Measurements from ENCODE around the gene OSBPL1A.

DNA sequence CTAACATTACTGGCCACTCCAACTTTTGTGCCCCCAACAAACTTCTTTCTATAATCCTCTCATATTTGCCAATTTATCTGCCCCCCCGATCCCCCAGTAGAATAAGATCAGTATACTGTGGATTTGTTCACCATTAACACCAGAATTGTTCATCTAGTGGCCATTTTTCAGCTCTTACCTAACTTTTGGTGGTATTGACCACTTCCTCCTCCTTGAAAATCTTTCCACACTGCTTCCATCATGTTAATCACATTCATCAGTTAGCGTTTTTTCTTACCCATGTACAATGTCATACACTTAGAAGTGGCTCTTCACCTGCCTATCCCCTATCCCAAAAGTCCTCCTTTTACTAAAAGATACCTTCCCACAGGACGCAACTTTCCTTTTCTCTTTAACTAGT, 35.0 kb upstream of the OSBPL1A start:
- no peak for TF ChIP-seq JUN (IDR thresholded peaks at IDR 0.05; ENCODE audit: low read depth, low read length)
- no peak for TF ChIP-seq NRF1 (IDR thresholded peaks at IDR 0.05; ENCODE audit: low read depth, low read length)
- TF ChIP-seq TEAD4 (IDR thresholded peaks at IDR 0.05; ENCODE audit: low read depth, low read length): no peak
- TF ChIP-seq JUND (IDR thresholded peaks at IDR 0.05; ENCODE audit: low read length): no peak
- TF ChIP-seq, protein P1, sequence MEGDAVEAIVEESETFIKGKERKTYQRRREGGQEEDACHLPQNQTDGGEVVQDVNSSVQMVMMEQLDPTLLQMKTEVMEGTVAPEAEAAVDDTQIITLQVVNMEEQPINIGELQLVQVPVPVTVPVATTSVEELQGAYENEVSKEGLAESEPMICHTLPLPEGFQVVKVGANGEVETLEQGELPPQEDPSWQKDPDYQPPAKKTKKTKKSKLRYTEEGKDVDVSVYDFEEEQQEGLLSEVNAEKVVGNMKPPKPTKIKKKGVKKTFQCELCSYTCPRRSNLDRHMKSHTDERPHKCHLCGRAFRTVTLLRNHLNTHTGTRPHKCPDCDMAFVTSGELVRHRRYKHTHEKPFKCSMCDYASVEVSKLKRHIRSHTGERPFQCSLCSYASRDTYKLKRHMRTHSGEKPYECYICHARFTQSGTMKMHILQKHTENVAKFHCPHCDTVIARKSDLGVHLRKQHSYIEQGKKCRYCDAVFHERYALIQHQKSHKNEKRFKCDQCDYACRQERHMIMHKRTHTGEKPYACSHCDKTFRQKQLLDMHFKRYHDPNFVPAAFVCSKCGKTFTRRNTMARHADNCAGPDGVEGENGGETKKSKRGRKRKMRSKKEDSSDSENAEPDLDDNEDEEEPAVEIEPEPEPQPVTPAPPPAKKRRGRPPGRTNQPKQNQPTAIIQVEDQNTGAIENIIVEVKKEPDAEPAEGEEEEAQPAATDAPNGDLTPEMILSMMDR (IDR thresholded peaks at IDR 0.05; ENCODE audit: control extremely low read depth in 1 of 3, insufficient read depth in 1 of 3, low read depth in 1 of 3, low read length in 3 of 3): no peak
- no peak for TF ChIP-seq BACH1 (IDR thresholded peaks at IDR 0.05; ENCODE audit: low read length)
- no peak for TF ChIP-seq POLR2AphosphoS5 (IDR thresholded peaks at IDR 0.05; ENCODE audit: low read depth, low read length)
- TF ChIP-seq, protein P2, sequence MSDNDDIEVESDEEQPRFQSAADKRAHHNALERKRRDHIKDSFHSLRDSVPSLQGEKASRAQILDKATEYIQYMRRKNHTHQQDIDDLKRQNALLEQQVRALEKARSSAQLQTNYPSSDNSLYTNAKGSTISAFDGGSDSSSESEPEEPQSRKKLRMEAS (IDR thresholded peaks at IDR 0.05): no peak
- TF ChIP-seq TCF12 (IDR thresholded peaks at IDR 0.05; ENCODE audit: low read depth, low read length): no peak
- no peak for TF ChIP-seq CHD1 (IDR thresholded peaks at IDR 0.05; ENCODE audit: low read depth, low read length)
- no peak for TF ChIP-seq RFX5 (IDR thresholded peaks at IDR 0.05; ENCODE audit: borderline replicate concordance, low read depth, low read length)
- TF ChIP-seq CBX5 (IDR thresholded peaks at IDR 0.05; ENCODE audit: low read depth, low read length): no peak
- TF ChIP-seq RBBP5 (IDR thresholded peaks at IDR 0.05; ENCODE audit: borderline replicate concordance, low read depth, low read length): no peak
- TF ChIP-seq POLR2A (IDR thresholded peaks at IDR 0.05; ENCODE audit: control extremely low read depth in 1 of 2, low read depth in 2 of 2, low read length in 2 of 2): no peak
